Measurements from ENCODE around the gene TPSB2.

The TPSB2 gene

DNA sequence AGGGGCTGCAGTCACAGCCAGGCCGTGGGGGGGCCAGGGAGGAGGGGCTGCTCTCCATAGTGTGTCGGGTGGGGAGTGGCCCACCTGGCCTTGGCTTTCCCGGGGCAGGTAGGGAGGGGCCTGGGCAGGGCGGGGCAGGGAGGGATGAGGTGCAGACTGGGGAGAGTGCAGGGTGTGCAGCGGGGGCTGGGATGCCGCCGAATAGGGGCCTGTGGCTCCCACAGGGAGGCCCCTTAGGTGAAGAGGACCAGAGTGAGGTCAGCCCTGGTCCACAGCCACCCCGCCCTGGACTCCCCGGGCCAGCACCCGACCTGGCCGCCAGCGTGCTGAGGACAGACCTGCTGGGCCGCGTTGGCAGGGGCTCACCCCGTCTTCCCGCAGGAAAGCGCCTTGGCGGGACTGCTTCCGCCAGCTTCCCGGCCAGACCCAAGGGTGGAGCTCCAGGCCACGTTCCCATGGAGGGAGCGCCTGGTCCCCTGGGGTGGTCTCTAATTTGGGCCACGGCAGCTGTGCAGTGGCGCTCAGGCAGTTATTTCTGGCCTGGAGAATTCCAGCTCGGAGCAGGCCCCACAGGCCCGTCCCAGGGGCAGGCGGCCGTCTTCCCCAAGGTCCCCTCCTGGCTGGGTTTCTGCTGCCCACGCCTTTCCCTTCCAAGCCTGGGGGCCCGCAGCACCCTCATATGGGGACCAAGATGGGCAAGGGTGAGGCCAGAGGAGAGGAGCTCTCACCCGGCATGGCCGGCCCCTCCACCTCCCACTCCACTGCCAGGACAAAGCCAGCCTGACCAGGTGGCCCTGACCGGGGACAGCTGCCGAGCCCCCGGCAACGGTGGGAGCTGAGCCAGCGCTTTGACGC lies 49.2 kb downstream of the TPSB2 start:
- no peak for DNase-seq

Measured in NCI-H345 (cell line).